Tibial nerve (tissue), 4 donors: ENCODE results near the gene SPSB4. TPM values are rescaled to one million over a fixed set of nuclear protein-coding genes. Genes with fewer than 3 reads are reported as not detected.

ENCODE experiments used
- DNase-seq, 2 donors: peaks; one replicate each; pipeline ENCODE4 v3.0.0-alpha.2; 2019; ENCODE audit warnings: low spot score in 2 of 2
- H3K27ac ChIP-seq, 4 donors: fragments of 200-600 bp; sonication (generic) in 3 of 4; one replicate each; pipeline ENCODE4 v1.5.1; 2017 to 2019; ENCODE audit warnings: mild to moderate bottlenecking in 1 of 4
- H3K27me3 ChIP-seq, 2 donors: fragments of 200-600 bp; sonication (generic) in 1 of 2; one replicate each; pipeline versions ENCODE4 v1.5.1 to v1.6.0; 2017 to 2019
- H3K36me3 ChIP-seq, 3 donors: fragments of 200-600 bp; sonication (generic); one replicate each; pipeline ENCODE4 v1.5.1; 2018 to 2019
- H3K4me1 ChIP-seq, 4 donors: fragments of 200-600 bp; sonication (generic) in 3 of 4; one replicate each; pipeline ENCODE4 v1.5.1; 2017 to 2019
- H3K4me3 ChIP-seq, 4 donors: fragments of 200-600 bp; sonication (generic) in 3 of 4; one replicate each; pipeline ENCODE4 v1.5.1; 2017 to 2019; ENCODE audit warnings: mild to moderate bottlenecking in 1 of 4, moderate library complexity in 1 of 4
- H3K9me3 ChIP-seq, 4 donors: fragments of 200-600 bp; sonication (generic) in 3 of 4; one replicate each; pipeline ENCODE4 v1.5.1; 2017 to 2019
- EP300 ChIP-seq, 2 donors: sonication (generic); formaldehyde crosslinking; IDR thresholded peaks; one replicate each; pipeline ENCODE4 v1.6.1; 2017; ENCODE audit warnings: antibody characterized with exemption in 2 of 2, mild to moderate bottlenecking in 1 of 2
- POLR2A ChIP-seq, 2 donors: fragments of 450-650 bp; IDR thresholded peaks; one replicate each; pipeline ENCODE4 v1.6.1; 2017; ENCODE audit warnings: antibody characterized with exemption in 2 of 2, mild to moderate bottlenecking in 2 of 2, moderate library complexity in 2 of 2
- WGBS, 2 donors: methylation state at CpG; one replicate each; pipeline ENCODE4 v1.1.5; 2018; 5-methylcytosine and 5-hydroxymethylcytosine counted together
- total RNA-seq, 4 donors: library from RNA; depleted of rRNA; stranded (reverse); fragments of >200 nt; gene quantifications; one replicate each; pipeline ENCODE4 v1.1.0, GENCODE V29; 2016
- TF ChIP-seq, protein P1 (sequence below), 5 experiments: fragments of 200-600 bp in 3 of 5; fragments of 450-650 bp in 2 of 5; sonication (generic) in 3 of 5; IDR thresholded peaks; one replicate each; pipeline ENCODE4 v1.5.1; 2016 to 2019; ENCODE audit warnings: antibody characterized with exemption in 5 of 5, mild to moderate bottlenecking in 3 of 5, moderate library complexity in 2 of 5

Gene SPSB4
- total RNA-seq, 4 donors from 2014 or later: 0.63 to 2.0 TPM; not detected in 2

DNA sequence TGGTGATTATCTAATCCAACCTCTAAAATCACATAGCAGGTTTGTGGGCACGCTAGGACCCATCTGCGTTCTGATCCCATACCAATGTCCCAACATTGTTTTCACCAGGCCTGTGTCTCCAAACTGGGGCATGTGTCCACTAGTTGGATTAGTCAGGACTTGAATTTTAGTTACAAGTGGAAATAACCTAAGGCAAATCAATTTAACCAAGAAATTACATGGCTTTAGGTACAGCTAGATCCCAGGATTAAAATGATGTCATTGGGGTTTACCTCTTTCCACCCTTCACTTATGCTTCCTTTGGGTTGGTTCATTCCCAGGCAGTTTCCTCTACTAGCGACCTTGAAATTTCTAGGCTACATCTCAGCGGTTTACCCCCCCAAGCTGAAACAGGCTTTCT is 133.3 kb downstream of the SPSB4 start:
- Histone ChIP-seq H3K27ac (no peak overlapping the region), H3K36me3 (no peaks in the 10 kb centered on the region), H3K9me3 (peaks cover 0 to 9% (median 0%) of the 10 kb centered on the region in 4 donors), H3K4me3 (no peak overlapping the region), H3K4me1 (no peaks in the 10 kb centered on the region), H3K27me3 (no peaks in the 10 kb centered on the region)
- DNase-seq: no peak
- TF ChIP-seq POLR2A (IDR thresholded peaks at IDR 0.05): no peak
- TF ChIP-seq, protein P1, sequence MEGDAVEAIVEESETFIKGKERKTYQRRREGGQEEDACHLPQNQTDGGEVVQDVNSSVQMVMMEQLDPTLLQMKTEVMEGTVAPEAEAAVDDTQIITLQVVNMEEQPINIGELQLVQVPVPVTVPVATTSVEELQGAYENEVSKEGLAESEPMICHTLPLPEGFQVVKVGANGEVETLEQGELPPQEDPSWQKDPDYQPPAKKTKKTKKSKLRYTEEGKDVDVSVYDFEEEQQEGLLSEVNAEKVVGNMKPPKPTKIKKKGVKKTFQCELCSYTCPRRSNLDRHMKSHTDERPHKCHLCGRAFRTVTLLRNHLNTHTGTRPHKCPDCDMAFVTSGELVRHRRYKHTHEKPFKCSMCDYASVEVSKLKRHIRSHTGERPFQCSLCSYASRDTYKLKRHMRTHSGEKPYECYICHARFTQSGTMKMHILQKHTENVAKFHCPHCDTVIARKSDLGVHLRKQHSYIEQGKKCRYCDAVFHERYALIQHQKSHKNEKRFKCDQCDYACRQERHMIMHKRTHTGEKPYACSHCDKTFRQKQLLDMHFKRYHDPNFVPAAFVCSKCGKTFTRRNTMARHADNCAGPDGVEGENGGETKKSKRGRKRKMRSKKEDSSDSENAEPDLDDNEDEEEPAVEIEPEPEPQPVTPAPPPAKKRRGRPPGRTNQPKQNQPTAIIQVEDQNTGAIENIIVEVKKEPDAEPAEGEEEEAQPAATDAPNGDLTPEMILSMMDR (IDR thresholded peaks at IDR 0.05): no peak
- no peak for TF ChIP-seq EP300 (IDR thresholded peaks at IDR 0.05)
- 73 to 75% methylated on average over 4 of the region's 4 CpGs for WGBS, 2 donors

DNA sequence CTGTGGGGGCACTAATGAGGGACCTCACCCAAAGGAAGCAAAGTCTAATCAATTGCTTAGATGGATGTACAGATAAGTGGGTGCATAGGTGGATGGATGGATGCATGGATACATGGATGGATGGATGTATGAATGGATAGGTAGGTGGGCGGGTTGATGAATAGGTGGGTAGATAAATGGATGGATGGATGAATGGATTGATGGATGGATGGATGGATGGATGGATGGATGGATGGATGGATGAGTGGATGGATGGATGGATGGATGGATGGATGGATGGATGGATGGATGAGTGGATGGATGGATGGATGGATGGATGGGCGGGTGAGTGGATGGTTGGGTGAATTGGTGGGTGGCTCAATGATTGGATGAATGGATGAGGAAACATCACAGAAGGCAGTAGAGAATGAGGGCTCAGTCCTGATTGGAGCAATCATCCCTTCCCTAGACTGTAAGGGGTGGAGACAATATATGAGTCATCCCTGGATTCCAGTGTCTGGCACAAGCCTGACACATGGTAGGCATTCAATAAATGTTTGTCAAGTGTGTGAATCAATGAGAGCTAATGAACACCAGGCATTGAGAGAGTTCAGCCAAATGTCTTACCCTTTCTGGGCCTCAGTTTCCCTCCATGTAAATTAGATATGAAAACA is 140.1 kb downstream of the SPSB4 start:
- Histone ChIP-seq H3K36me3 (no peaks in the 10 kb centered on the region), H3K4me3 (no peak overlapping the region), H3K27ac (no peak overlapping the region), H3K27me3 (no peaks in the 10 kb centered on the region), H3K9me3 (peaks cover 0 to 4% (median 0%) of the 10 kb centered on the region in 4 donors), H3K4me1 (no peaks in the 10 kb centered on the region)
- WGBS, 2 donors: 48 to 52% methylated on average over 2 of the region's 2 CpGs
- TF ChIP-seq EP300 (IDR thresholded peaks at IDR 0.05): no peak
- TF ChIP-seq POLR2A (IDR thresholded peaks at IDR 0.05): no peak
- TF ChIP-seq, protein P1 (IDR thresholded peaks at IDR 0.05): no peak
- DNase-seq: no peak

DNA sequence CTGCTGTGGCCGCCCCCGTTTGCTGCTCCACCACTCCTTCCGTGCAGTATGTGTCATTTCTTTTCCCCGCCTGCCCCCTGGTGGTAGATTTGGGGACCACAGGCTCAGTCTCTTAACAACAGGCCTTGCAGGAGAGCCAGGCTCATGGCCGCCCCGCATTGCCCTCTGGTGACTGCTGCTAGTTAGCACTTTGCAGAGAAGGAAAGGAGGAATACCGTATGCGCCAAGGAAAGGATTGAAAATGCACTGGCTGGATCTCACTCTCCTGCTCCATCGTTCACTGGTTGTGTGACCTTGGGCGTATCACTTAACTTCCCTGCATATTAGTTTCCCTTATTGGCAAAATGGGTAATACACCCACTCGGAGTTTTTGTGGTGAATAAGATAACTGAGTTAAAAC is 141.2 kb downstream of the SPSB4 start:
- WGBS, 2 donors: 11 to 13% methylated on average over 11 of the region's 11 CpGs
- Histone ChIP-seq H3K4me3 (no peak overlapping the region), H3K36me3 (no peaks in the 10 kb centered on the region), H3K27me3 (no peaks in the 10 kb centered on the region), H3K27ac (no peak overlapping the region), H3K9me3 (peaks cover 0 to 5% (median 0%) of the 10 kb centered on the region in 4 donors), H3K4me1 (no peaks in the 10 kb centered on the region)
- TF ChIP-seq POLR2A (IDR thresholded peaks at IDR 0.05): no peak
- TF ChIP-seq EP300 (IDR thresholded peaks at IDR 0.05): no peak
- TF ChIP-seq, protein P1 (IDR thresholded peaks at IDR 0.05): peak; percentile 95 to 99 (median 96)
- DNase-seq: peak; percentile 100

DNA sequence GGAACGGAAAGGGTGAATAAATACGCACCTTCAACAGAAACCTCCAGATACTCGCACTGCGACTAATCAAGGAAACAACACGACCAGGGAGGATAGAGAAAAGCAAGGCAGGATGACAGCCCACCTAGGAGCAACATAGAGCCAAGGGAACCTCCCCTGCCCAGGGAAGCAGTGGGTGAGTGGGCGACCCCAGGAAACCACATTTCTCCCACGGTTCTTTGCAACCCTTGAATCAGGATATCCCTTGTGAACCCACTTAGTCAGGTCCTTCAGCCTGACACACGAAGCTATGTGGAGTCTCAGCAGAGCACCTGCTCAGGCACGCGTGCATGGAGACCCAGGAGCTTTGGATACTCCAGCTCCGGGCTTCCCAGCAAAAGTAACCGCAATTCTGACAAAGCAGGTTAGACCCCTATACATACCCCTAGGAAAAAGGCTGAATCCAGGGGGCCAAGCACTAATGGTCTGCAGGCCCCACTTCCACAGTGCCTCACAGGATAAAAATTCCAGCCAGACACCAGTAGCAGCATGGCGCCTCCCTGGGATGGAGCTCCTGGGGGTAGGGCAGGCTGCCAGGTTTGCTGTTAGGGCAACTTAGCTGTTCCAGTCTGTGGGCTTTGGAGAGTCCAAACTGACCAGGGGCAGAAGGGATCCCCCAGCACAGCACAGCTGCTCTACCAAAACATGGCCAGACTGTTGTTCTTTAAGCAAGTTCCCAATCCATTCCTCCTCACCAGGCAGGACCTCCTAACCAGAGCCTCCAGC is 142.1 kb downstream of the SPSB4 start:
- no peaks in the 10 kb centered on the region for H3K36me3 ChIP-seq
- H3K4me1 ChIP-seq: no peaks in the 10 kb centered on the region
- 84 to 91% methylated on average over 11 to 12 of the region's 13 CpGs for WGBS, 2 donors
- peaks cover 0 to 5% (median 0%) of the 10 kb centered on the region in 4 donors for H3K9me3 ChIP-seq
- no peak overlapping the region for H3K4me3 ChIP-seq
- TF ChIP-seq POLR2A (IDR thresholded peaks at IDR 0.05): no peak
- TF ChIP-seq, protein P1 (IDR thresholded peaks at IDR 0.05): no peak
- TF ChIP-seq EP300 (IDR thresholded peaks at IDR 0.05): no peak
- no peaks in the 10 kb centered on the region for H3K27me3 ChIP-seq
- no peak for DNase-seq
- H3K27ac ChIP-seq: no peak overlapping the region

Other genes with a start within 250 kb of the SPSB4 start
- 100 to 1,000 TPM in 3 of 4 donors, 10 to 100 TPM in 1; 68.0 to 132 (median 115) TPM for gene SLC25A36, start 109.5 kb upstream of the SPSB4 start, total RNA-seq
- gene PXYLP1, start 180.5 kb downstream of the SPSB4 start, total RNA-seq: 10 to 100 TPM in 3 of 4 donors, 1 to 10 TPM in 1; 9.9 to 11.7 (median 10.0) TPM